Measurements from ENCODE around the gene SLC39A9.

- TF ChIP-seq GATA2 (IDR thresholded peaks at IDR 0.05; ENCODE audit: low read depth, low read length): no peak
- TF ChIP-seq GATA3 (IDR thresholded peaks at IDR 0.05; ENCODE audit: low read depth, low read length): no peak
Observed at GRCh38 chr14:69468949-69469348, 70.5 kb downstream of the SLC39A9 start.
